ENCODE data around the gene ADORA2A.

The ADORA2A gene

DNA sequence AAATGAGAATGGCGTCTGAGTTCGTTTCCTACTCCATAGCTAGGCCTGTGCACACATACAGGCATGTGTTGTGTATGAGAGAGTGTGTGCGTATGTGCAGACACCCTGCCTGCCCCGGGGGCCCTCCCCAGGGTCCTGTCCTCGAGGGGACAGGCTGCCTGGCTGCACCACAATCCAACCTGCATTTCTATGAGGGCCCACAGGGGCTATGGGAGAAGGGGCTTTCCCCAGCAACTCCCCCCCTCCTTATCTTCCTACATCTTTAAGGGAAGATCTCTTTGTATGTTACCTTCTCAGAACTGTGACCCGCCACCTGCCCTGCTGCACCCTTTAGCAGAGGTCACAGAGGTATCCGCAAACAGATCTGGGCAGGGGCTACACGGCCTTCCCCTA is 14.9 kb downstream of the ADORA2A start:
- TF ChIP-seq TAF1 (IDR thresholded peaks at IDR 0.05; ENCODE audit: low read depth): no peak
- TF ChIP-seq, protein P1, sequence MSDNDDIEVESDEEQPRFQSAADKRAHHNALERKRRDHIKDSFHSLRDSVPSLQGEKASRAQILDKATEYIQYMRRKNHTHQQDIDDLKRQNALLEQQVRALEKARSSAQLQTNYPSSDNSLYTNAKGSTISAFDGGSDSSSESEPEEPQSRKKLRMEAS (IDR thresholded peaks at IDR 0.05): no peak
- TF ChIP-seq CEBPB (IDR thresholded peaks at IDR 0.05): no peak
- TF ChIP-seq, protein P2, sequence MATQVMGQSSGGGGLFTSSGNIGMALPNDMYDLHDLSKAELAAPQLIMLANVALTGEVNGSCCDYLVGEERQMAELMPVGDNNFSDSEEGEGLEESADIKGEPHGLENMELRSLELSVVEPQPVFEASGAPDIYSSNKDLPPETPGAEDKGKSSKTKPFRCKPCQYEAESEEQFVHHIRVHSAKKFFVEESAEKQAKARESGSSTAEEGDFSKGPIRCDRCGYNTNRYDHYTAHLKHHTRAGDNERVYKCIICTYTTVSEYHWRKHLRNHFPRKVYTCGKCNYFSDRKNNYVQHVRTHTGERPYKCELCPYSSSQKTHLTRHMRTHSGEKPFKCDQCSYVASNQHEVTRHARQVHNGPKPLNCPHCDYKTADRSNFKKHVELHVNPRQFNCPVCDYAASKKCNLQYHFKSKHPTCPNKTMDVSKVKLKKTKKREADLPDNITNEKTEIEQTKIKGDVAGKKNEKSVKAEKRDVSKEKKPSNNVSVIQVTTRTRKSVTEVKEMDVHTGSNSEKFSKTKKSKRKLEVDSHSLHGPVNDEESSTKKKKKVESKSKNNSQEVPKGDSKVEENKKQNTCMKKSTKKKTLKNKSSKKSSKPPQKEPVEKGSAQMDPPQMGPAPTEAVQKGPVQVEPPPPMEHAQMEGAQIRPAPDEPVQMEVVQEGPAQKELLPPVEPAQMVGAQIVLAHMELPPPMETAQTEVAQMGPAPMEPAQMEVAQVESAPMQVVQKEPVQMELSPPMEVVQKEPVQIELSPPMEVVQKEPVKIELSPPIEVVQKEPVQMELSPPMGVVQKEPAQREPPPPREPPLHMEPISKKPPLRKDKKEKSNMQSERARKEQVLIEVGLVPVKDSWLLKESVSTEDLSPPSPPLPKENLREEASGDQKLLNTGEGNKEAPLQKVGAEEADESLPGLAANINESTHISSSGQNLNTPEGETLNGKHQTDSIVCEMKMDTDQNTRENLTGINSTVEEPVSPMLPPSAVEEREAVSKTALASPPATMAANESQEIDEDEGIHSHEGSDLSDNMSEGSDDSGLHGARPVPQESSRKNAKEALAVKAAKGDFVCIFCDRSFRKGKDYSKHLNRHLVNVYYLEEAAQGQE (IDR thresholded peaks at IDR 0.05; ENCODE audit: low read depth): no peak
- TF ChIP-seq TCF12 (IDR thresholded peaks at IDR 0.05; ENCODE audit: low read depth): no peak
- no peak for TF ChIP-seq CREB1 (IDR thresholded peaks at IDR 0.05; ENCODE audit: low read depth)
- TF ChIP-seq RAD21 (IDR thresholded peaks at IDR 0.05; ENCODE audit: low read depth): no peak
- TF ChIP-seq ZBTB7A (IDR thresholded peaks at IDR 0.05; ENCODE audit: low read depth): no peak
- TF ChIP-seq YY1 (IDR thresholded peaks at IDR 0.05; ENCODE audit: low read depth): no peak

GRCh38 chr22:24443668-24444067 is 16.3 kb downstream of the ADORA2A start:
- TF ChIP-seq YY1 (IDR thresholded peaks at IDR 0.05; ENCODE audit: low read depth) (no peak), CEBPB (IDR thresholded peaks at IDR 0.05) (no peak), EGR1 (IDR thresholded peaks at IDR 0.05) (no peak), TEAD4 (IDR thresholded peaks at IDR 0.05) (no peak), TAF1 (IDR thresholded peaks at IDR 0.05; ENCODE audit: low read depth) (no peak)
- TF ChIP-seq, protein P1 (IDR thresholded peaks at IDR 0.05): no peak
- TF ChIP-seq, protein P2 (IDR thresholded peaks at IDR 0.05; ENCODE audit: low read depth): no peak

DNA sequence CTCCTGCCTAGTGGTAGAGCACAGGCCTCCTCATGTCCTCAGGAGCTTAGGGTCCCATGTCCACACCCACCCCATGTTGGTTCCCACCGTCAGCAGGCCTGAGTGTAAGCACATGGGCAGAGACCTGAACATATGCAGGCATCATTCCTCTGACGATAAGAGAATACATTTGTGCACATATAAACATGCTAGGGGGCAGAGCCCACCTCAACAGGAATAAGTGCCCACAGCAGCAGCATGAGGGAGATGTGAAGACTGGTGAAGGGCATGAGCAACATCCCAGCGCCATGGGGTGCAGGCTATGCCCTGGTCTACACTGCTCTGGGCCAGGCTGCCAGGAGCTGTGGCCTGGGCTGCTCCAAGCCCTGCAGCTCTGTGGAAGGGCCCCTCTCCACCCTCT is 16.9 kb downstream of the ADORA2A start:
- TF ChIP-seq FOXM1 (IDR thresholded peaks at IDR 0.05; ENCODE audit: borderline replicate concordance, low read depth): no peak
- TF ChIP-seq, protein P1 (IDR thresholded peaks at IDR 0.05): no peak
- TF ChIP-seq ZBTB7A (IDR thresholded peaks at IDR 0.05; ENCODE audit: low read depth): no peak
- TF ChIP-seq RAD21 (IDR thresholded peaks at IDR 0.05; ENCODE audit: low read depth): no peak
- TF ChIP-seq CEBPB (IDR thresholded peaks at IDR 0.05): no peak
- TF ChIP-seq TEAD4 (IDR thresholded peaks at IDR 0.05): no peak
- TF ChIP-seq TCF12 (IDR thresholded peaks at IDR 0.05; ENCODE audit: low read depth): no peak
- TF ChIP-seq YY1 (IDR thresholded peaks at IDR 0.05; ENCODE audit: low read depth): no peak
- TF ChIP-seq EGR1 (IDR thresholded peaks at IDR 0.05): no peak
- no peak for TF ChIP-seq CREB1 (IDR thresholded peaks at IDR 0.05; ENCODE audit: low read depth)
- TF ChIP-seq NFIC (IDR thresholded peaks at IDR 0.05): no peak
- TF ChIP-seq, protein P2 (IDR thresholded peaks at IDR 0.05; ENCODE audit: low read depth): no peak
- TF ChIP-seq TAF1 (IDR thresholded peaks at IDR 0.05; ENCODE audit: low read depth): no peak

DNA sequence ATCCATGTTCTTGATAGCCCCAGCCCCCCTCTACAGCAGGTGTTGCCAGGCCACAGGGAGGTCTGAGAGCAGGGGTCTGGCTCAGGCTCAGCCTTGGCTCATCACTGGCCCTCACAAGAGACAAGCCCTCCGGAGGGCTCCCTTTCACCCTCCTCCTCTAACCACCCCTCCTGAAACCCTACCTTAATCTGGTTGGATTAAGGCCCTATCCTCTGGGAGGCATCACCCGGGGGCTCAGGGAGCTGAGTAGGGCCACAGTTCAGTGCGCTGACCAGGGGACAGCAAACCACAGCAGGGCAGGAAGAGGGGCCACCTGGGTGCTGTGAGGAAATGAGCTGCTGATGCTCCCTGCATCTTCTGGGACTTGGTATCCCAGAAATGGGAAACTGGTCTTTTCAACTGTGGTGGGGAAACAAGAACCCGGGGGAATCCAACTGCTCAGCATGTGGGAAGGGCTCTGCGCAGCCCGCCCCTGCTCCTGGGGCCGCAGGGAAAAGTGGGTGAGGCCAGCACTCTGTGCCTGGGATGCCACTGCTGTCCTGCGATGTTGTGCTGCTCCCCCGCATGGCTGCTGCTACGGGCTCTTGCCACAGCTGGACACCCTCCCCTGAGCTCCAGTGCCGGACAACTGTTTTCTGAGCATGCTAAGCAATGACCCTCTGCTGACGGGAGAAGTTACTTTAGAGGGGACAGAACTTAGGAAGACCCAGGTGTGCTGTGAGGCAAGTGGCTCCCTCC is 17.5 kb downstream of the ADORA2A start:
- TF ChIP-seq ZBTB7A (IDR thresholded peaks at IDR 0.05; ENCODE audit: low read depth): no peak
- TF ChIP-seq TAF1 (IDR thresholded peaks at IDR 0.05; ENCODE audit: low read depth): no peak
- no peak for TF ChIP-seq FOXM1 (IDR thresholded peaks at IDR 0.05; ENCODE audit: borderline replicate concordance, low read depth)
- no peak for TF ChIP-seq RAD21 (IDR thresholded peaks at IDR 0.05; ENCODE audit: low read depth)
- TF ChIP-seq CEBPB (IDR thresholded peaks at IDR 0.05): no peak

- TF ChIP-seq EP300 (IDR thresholded peaks at IDR 0.05; ENCODE audit: borderline replicate concordance) (no peak), TCF12 (IDR thresholded peaks at IDR 0.05; ENCODE audit: low read depth) (no peak), CEBPB (IDR thresholded peaks at IDR 0.05) (no peak), NFIC (IDR thresholded peaks at IDR 0.05) (no peak), CREB1 (IDR thresholded peaks at IDR 0.05; ENCODE audit: low read depth) (no peak), RAD21 (IDR thresholded peaks at IDR 0.05; ENCODE audit: low read depth) (no peak), ZBTB7A (IDR thresholded peaks at IDR 0.05; ENCODE audit: low read depth) (no peak)
- TF ChIP-seq, protein P2 (IDR thresholded peaks at IDR 0.05; ENCODE audit: low read depth): no peak
- TF ChIP-seq, protein P1 (IDR thresholded peaks at IDR 0.05): no peak
Observed at GRCh38 chr22:24445481-24446259, 18.3 kb downstream of the ADORA2A start.
